ENCODE data around the gene ABCC10. TPM values are rescaled to one million over a fixed set of nuclear protein-coding genes. Genes with fewer than 3 reads are reported as not detected.
"Not testable (repeated sequence)": the region's sequence is repeated elsewhere in the genome, so short reads cannot be mapped to it uniquely, and the experiment has no call there.

Gene ABCC10
- total RNA-seq, 2 donors from 2014 or later = 21.1 to 22.4 TPM

GRCh38 chr6:43401730-43402129 is 25.6 kb upstream of the ABCC10 start:
- no peak for DNase-seq (ENCODE audit: low spot score)
- intact Hi-C loops (cut with DNase I) = no loop called here

GRCh38 chr6:43402820-43403219 is 24.5 kb upstream of the ABCC10 start:
- DNase-seq (ENCODE audit: low spot score) = no peak
- intact Hi-C loops (cut with DNase I) = no loop called here

GRCh38 chr6:43405354-43405753 is 22.0 kb upstream of the ABCC10 start:
- no peak for DNase-seq (ENCODE audit: low spot score)
- intact Hi-C loops (cut with DNase I) = no loop called here

GRCh38 chr6:43407296-43407695 is 20.0 kb upstream of the ABCC10 start:
- no peak for DNase-seq (ENCODE audit: low spot score)
- intact Hi-C loops (cut with DNase I) = no loop called here

GRCh38 chr6:43408259-43408658 is 19.1 kb upstream of the ABCC10 start:
- intact Hi-C loops (cut with DNase I) = no loop called here
- DNase-seq (ENCODE audit: low spot score) = no peak

GRCh38 chr6:43410776-43411175 is 16.6 kb upstream of the ABCC10 start:
- DNase-seq (ENCODE audit: low spot score); intact Hi-C loops (cut with DNase I): not testable (repeated sequence)

GRCh38 chr6:43412541-43412940 is 14.8 kb upstream of the ABCC10 start:
- intact Hi-C loops (cut with DNase I) = no loop called here
- no peak for DNase-seq (ENCODE audit: low spot score)

- intact Hi-C loops (cut with DNase I) = no loop called here
- DNase-seq (ENCODE audit: low spot score) = no peak
Observed at GRCh38 chr6:43413002-43413401, 14.3 kb upstream of the ABCC10 start.

GRCh38 chr6:43415275-43415674 is 12.1 kb upstream of the ABCC10 start:
- intact Hi-C loops (cut with DNase I); DNase-seq (ENCODE audit: low spot score): not testable (repeated sequence)

GRCh38 chr6:43416935-43417334 is 10.4 kb upstream of the ABCC10 start:
- DNase-seq (ENCODE audit: low spot score) = no peak
- intact Hi-C loops (cut with DNase I) = no loop called here

- intact Hi-C loops (cut with DNase I) = no loop called here
- no peak for DNase-seq (ENCODE audit: low spot score)
Observed at GRCh38 chr6:43420012-43420709, 7.2 kb upstream of the ABCC10 start.

GRCh38 chr6:43421831-43422230 is 5.5 kb upstream of the ABCC10 start:
- DNase-seq (ENCODE audit: low spot score) = no peak
- intact Hi-C loops (cut with DNase I) = no loop called here

GRCh38 chr6:43425083-43425482 is 2.3 kb upstream of the ABCC10 start:
- intact Hi-C loops (cut with DNase I); DNase-seq (ENCODE audit: low spot score): not testable (repeated sequence)

- intact Hi-C loops (cut with DNase I) = no loop called here
- no peak for DNase-seq (ENCODE audit: low spot score)
Observed at GRCh38 chr6:43426928-43427405, 374 bp upstream of the ABCC10 start.

GRCh38 chr6:43428112-43428570 is 800 bp downstream of the ABCC10 start:
- peak; percentile 84 for DNase-seq (ENCODE audit: low spot score)
- intact Hi-C loops (cut with DNase I) = no loop called here

- no peak for DNase-seq (ENCODE audit: low spot score)
- intact Hi-C loops (cut with DNase I) = no loop called here
Observed at GRCh38 chr6:43428874-43429273, 1.5 kb downstream of the ABCC10 start.

- intact Hi-C loops (cut with DNase I) = no loop called here
- DNase-seq (ENCODE audit: low spot score) = peak; percentile 77
Observed at GRCh38 chr6:43432009-43432945, 4.9 kb downstream of the ABCC10 start.

GRCh38 chr6:43433148-43433547 is 5.8 kb downstream of the ABCC10 start:
- no peak for DNase-seq (ENCODE audit: low spot score)
- intact Hi-C loops (cut with DNase I) = no loop called here

- peak; percentile 40 for DNase-seq (ENCODE audit: low spot score)
Observed at GRCh38 chr6:43434001-43434840, 6.9 kb downstream of the ABCC10 start.

More at GRCh38 chr6:43434001-43434840, 6.9 kb downstream of the ABCC10 start:
- intact Hi-C loops (cut with DNase I) = no loop called here

Data from posterior vena cava (tissue), 2 donors.